ENCODE measurements around the gene KDM2A.

DNA sequence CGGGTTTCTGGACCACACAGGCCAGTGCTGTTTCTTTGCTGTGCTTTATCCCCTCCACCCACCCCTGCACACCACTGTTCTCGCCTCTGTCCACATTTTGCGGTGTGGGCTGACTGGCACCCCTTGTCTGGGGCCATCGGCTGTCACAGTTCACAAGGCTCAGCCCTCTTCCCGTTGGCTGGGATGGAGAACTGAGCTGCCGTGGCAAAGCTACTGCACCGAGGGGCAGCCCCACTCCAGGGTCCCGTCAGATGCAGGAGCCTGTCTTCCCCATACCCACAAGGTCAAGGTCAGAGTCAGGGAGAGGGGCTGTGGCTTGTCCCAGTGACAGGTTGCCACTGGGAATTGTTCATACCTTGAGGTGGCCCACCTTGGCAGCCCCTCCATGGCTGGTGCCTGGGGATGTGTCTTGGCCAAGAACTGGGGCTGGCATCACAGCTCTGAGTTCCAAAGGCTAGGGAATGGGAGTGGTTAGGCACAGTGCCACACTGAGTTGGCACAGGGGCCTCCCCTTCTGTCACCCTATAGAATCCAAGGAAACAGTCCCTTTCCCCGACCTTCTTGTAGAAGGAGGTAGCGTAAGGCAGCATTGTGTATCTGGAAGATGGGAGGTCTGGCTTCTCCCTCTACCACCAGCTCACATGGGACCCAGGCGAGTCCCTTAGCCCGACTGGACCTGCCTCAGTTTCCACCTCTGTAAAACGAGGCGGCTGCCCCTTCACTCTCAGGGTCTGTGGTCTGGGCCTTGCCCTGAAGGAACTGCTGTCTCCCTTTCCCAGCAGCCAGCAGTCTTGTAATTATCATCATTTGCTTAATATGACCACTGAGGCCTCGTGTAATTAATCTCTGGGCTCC lies 150.6 kb downstream of the KDM2A start:
- TF ChIP-seq, protein P1, sequence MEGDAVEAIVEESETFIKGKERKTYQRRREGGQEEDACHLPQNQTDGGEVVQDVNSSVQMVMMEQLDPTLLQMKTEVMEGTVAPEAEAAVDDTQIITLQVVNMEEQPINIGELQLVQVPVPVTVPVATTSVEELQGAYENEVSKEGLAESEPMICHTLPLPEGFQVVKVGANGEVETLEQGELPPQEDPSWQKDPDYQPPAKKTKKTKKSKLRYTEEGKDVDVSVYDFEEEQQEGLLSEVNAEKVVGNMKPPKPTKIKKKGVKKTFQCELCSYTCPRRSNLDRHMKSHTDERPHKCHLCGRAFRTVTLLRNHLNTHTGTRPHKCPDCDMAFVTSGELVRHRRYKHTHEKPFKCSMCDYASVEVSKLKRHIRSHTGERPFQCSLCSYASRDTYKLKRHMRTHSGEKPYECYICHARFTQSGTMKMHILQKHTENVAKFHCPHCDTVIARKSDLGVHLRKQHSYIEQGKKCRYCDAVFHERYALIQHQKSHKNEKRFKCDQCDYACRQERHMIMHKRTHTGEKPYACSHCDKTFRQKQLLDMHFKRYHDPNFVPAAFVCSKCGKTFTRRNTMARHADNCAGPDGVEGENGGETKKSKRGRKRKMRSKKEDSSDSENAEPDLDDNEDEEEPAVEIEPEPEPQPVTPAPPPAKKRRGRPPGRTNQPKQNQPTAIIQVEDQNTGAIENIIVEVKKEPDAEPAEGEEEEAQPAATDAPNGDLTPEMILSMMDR (conservative IDR thresholded peaks at IDR 0.05; ENCODE audit: low read depth, low read length) = no peak
- TF ChIP-seq EZH2 (IDR thresholded peaks at IDR 0.05; ENCODE audit: borderline replicate concordance, low read depth, low read length, poor library complexity, severe bottlenecking) = no peak
